G401.6 (cell line): ENCODE measurements around the gene OR5M8.

Experiments
- FAIRE-seq: peaks from 2 replicates; lab custom pipeline; 2012; peaks lifted over from hg19 to GRCh38; lab: Jason Lieb, UNC

Gene OR5M8

DNA sequence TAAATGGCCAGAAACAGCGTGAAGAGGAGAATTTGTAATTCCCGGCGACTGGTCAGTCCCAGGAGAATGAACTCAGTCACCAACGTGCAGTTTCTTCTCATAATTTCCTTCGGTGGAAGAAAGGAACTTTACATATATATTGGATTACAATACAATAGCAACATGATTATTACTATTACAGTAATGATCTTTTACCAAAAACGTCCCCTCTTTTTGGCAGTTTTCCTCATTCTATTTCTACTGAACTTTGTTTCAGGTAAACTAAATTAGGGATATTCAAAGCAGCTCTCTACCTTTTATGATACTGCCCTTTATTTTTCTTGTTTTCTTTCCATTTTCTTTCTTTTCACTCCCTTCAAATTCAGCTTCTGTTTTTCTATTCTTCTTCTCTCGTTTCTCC, at the start of gene OR5M8:
TSS of gene OR5M8 (minus strand) at position 101 of the 400 bp plus-strand sequence. CDS start at position 101, 0 bp downstream.
- FAIRE-seq = no peak

DNA sequence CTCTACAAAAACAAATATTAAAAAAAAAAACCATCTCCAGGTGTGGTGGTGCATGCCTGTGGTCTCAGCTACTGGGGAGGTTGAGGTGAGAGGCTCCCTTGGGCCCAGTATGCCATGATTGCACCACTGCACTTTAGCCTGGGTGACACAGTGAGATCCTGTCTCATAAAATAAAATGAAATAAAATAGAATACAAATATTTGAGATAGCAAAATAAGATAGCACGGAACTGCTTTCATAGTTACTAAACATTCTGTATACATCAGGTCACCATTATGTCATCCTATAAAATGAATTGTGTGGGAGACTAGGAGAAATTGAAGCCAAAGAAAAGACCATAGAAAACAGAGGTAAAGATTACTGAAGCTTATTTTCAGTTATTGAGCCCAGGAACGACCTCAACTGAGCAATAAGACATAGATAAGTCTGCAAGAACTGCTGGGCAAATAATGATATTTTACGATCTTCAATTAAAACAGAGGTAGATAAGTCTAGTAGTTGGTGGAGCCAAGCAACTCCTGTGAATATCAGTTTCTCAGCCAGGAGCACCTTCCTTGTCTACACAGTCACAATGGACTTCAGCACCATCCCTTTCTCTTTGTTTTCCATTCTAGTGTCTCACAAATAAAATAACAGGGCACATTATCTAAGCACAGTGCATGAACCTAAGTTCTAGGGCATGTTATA, 42.0 kb upstream of the OR5M8 start:
- FAIRE-seq = no peak

DNA sequence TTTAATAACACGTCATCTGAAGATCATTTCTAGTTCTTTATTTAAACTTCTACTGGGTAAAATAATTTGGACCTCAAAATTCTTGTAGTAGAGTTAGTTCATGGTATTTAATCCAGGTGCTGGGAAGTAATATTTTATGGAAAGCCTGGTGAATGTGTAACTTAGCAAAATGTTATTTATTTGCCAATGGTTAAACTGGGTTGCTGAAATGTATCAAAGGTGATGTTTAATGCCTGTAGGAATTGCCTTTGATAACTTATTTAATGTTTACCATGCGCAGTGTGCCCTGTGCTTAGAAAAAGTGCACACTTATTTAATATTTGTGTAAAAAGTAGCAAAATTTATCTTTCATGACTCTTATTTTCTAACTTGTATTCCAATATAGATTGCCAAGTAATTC, 40.7 kb upstream of the OR5M8 start:
- no peak for FAIRE-seq

DNA sequence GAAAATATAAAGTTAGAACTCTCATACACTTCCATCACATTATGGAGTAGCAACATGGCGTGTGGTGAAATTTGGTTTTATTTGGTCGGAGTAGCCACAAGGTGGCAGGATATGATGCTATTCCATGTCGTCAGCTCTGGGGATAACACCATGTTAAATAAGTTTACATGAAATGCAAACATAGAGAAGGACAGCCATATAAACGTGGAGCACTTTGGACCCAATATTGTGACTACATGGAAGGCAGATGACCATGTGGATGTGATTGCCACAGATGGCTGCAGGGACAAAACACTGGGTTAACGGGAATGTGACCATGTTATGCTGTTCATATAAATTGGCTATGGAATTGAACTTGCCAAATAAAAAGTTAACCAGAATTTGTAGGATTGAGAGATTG, 30.8 kb upstream of the OR5M8 start:
- FAIRE-seq = no peak

DNA sequence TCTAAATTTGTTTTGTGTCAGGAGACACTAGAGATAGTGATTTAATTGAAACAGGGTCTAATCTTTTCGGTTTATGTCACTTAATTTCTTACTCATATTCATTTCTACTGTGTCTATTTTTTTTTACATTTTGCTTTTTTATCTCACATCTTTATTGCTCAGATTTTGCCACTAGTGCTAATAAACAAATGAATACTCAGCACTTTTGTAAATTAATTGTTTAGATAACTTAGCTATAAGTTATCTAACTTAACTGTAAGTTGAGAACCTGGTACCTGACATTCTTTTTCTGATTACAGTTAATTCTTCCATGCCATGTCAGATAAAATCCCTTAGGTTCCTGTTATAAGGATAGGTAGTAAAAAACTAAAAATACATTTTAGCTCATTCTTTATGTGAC, 22.1 kb upstream of the OR5M8 start:
- no peak for FAIRE-seq

DNA sequence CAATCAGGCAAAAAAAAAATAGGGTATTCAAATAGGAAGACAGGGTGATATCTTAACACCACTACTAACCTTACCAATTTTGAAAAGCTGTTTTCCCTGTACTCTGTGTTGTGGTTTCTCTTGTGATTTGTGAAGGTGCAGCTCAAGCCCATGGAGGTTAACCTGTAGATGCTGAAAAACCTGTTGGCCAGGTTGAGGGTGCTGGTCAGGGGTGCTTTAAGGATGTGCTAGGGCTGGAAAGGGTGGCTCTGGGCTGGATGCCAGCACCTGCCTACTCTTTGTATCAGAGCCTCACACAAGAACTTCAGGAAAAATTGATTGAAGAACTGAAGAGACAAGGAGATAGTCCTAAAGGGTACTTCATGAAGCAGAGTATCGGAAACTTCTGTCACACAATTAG, 18.3 kb upstream of the OR5M8 start:
- FAIRE-seq = no peak

DNA sequence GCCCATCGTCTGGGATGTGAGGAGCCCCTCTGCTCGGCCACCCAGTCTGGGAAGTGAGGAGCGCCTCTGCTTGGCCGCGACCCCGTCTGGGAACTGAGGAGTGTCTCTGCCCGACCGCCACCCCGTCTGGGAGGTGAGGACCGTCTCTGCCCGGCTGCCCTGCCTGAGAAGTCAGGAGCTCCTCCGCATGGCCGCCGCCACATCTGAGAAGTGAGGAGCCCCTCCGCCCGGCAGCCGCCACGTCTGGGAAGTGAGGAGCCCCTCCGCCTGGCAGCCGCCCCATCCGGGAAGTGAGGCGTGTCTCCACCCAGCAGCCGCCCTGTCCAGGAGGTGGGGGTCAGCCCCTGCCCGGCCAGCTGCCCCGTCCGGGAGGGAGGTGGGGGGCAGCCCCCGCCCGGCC, 5.8 kb upstream of the OR5M8 start:
- no peak for FAIRE-seq

DNA sequence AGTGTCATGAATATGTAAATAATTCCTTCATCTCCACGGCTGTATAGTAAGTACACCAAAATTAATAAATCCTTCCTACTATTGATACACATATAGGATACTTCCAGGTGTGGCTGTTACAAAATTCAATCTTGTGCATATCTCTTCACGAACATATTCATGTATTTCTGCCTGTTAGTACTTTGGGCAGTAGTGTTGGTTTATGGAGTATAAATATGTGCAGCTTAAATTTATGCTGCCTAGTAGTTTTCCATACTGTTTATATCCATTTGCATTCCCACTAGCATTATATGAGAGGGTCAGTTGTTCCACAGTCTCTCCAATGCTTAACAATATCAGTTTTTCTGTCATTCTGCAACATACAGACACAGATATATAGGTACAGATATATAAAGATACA, 3.9 kb upstream of the OR5M8 start:
- no peak for FAIRE-seq

DNA sequence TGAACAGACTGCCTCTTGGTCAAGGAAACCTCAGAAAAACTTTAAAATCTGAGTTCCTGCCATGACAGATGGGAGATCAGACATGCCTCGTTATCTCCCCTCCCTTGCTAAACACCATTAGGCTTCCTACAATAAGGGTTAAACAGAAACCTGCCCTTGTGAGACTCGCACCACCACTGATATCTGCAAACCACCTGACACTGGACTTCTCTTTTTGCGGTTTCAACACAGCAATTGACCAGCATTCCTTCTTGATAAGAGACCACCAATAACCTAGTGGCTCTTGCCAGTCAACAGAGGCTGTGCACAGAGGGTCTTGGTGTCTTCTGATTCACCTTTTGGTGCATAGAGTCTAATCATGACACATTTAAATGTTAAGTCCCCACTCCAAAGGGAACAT, 4.4 kb downstream of the OR5M8 start:
- FAIRE-seq = no peak

DNA sequence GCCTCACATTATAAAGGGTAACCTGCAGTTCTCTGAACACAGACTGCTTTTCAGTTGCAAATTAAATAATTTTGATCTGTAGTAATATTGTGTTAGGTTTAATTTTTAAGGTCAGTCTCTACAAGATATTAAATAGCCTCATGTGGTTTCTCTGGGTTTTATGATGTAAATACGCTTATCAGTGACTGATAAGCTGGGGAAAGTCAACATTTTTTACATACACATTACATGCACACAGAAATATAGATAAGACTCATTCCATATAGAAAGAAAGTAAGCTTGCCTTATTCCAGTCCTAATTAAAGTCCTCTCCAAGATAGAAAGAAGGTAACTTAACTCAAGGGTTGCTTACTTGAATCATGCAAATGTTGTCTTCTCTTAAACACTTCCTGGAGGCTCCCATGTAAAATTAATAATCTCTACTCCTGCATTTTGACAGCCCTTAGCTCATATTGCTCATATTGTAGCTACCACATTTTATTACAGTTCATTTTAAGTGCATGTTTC, 16.4 kb downstream of the OR5M8 start:
- no peak for FAIRE-seq

DNA sequence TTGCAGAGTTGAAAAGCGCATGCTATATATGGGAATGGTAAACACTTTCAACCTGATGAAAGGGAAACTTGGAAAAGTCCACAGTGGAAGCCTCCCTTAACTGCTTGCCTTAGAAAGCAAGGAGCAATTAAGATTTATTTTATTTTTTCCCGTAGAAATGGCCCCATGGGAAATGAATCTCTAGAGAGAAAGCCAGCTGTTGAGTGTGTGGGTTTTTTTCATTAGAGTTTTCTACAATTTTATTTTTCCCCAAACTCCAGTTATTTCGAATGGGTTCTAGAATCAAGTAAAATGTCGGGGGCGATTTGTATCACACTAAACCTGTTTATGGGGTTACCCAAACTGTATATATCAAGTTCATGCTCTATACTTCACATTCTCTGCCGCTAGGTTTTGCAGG, 17.9 kb downstream of the OR5M8 start, which contains the start of gene OR5M3:
TSS of gene OR5M3 (minus strand) at position 101 of the 400 bp plus-strand sequence. CDS start 2,855 bp downstream, outside the sequence.
- FAIRE-seq = no peak

DNA sequence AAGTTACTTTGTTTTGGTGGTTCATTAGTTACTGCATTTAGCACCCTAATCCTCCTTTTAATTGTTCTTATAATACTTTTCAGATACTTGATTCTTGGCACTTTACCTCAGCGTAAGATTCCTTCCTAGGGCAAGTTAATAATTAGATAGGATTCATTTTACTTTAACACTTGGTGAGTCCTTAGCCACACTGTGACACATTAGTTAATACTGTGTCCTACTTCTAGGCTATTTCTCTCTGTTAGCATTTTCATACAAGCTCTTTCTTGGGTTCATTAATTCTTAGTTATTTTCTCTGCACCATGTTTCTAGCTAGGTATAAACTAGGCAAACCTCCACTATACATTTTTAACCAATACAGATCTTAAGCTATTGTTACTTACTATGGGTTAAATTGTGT, 34.1 kb downstream of the OR5M8 start:
- no peak for FAIRE-seq

DNA sequence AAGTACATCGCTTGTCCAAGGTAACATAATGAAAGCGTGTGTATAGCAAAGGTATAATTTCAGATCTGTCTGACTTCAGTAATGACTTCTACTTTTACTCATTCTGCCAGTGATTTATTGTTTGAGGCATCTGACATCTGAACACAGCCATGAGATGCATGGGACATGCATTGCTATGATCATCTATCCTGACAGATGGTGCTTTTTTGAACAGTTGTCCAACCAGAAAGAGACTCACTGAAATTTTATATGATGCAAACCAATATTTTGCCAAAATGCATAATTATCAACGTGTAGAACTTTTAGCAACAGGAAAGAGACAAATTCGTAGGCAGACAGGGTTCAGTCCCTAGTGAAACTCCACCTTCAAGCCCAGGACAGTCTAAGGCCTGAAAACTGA, 37.6 kb downstream of the OR5M8 start:
- FAIRE-seq = no peak
